A673 (cell line): ENCODE data around the gene VWA7. TPM values are rescaled to one million over a fixed set of nuclear protein-coding genes. Genes with fewer than 3 reads are reported as not detected.

Experiments
- BruUV-seq: library from RNA; stranded (reverse); fragments of 400-500 nt; replicated peaks from 2 replicates; lab custom pipeline; 2021; lab: Mats Ljungman, UMichigan
- CTCF ChIA-PET: fragments of 300-600 bp; sonication (Branson Sonifier 250); formaldehyde crosslinking; loops from one replicate; lab custom pipeline; 2022; ENCODE audit warnings: antibody characterized with exemption; lab: Charles Lee
- POLR2A ChIA-PET: fragments of 300-600 bp; sonication (Branson Sonifier 250); formaldehyde crosslinking; loops from one replicate; lab custom pipeline; 2022; ENCODE audit warnings: antibody characterized with exemption; ENCODE audit not compliant: low non-redundant PET; lab: Charles Lee
- DNase-seq: peaks from one replicate; pipeline ENCODE4 v3.0.0-alpha.2; 2015; ENCODE audit warnings: low spot score
- H3K27ac ChIP-seq: fragments of 200-600 bp; sonication (generic); 2 replicates; pipeline ENCODE4 v1.5.1; 2016; ENCODE audit warnings: mixed run types, low read depth, mild to moderate bottlenecking, mixed read lengths, antibody characterized with exemption, low read length; ENCODE audit not compliant: poor library complexity, severe bottlenecking
- H3K27me3 ChIP-seq: fragments of 200-600 bp; sonication (generic); replicated peaks from 2 replicates; pipeline ENCODE4 v1.6.1; 2017; ENCODE audit warnings: mixed run types, low read depth, mild to moderate bottlenecking, mixed read lengths, antibody characterized with exemption, low read length; ENCODE audit not compliant: insufficient read depth, poor library complexity
- H3K36me3 ChIP-seq: fragments of 200-600 bp; sonication (generic); 2 replicates; pipeline ENCODE4 v1.6.1; 2016; ENCODE audit warnings: mixed run types, mild to moderate bottlenecking, mixed read lengths, antibody characterized with exemption, low read length; ENCODE audit not compliant: insufficient read depth, poor library complexity, severe bottlenecking
- H3K4me1 ChIP-seq: fragments of 200-600 bp; sonication (generic); 2 replicates; pipeline ENCODE4 v1.6.1; 2017; ENCODE audit warnings: mixed run types, mild to moderate bottlenecking, mixed read lengths, antibody characterized with exemption, low read length; ENCODE audit not compliant: insufficient read depth, poor library complexity, severe bottlenecking
- H3K4me3 ChIP-seq: fragments of 200-600 bp; sonication (generic); 2 replicates; pipeline ENCODE4 v1.5.1; 2016; ENCODE audit warnings: low read depth, mixed run types, mild to moderate bottlenecking, mixed read lengths, low read length; ENCODE audit not compliant: poor library complexity, severe bottlenecking
- H3K9me3 ChIP-seq: fragments of 200-600 bp; sonication (generic); 2 replicates; pipeline ENCODE4 v1.6.1; 2016; ENCODE audit warnings: mixed run types, low read depth, mild to moderate bottlenecking, mixed read lengths, antibody characterized with exemption, low read length; ENCODE audit not compliant: poor library complexity, severe bottlenecking
- CTCF ChIP-seq: fragments of 300-800, 200-600 bp; sonication (generic); conservative IDR thresholded peaks from 2 replicates; pipeline ENCODE4 v1.5.1; 2017; ENCODE audit warnings: low read depth, mild to moderate bottlenecking, antibody characterized with exemption, low read length, moderate library complexity, mixed read lengths
- EZH2 ChIP-seq: fragments of 200-600 bp; sonication (generic); IDR thresholded peaks from 2 replicates; pipeline ENCODE4 v1.6.1; 2017; ENCODE audit warnings: borderline replicate concordance, low read depth, mild to moderate bottlenecking, mixed read lengths, antibody characterized with exemption, low read length; ENCODE audit not compliant: poor library complexity, severe bottlenecking
- intact Hi-C: fragments of 100-400 bp; cut with micrococcal nuclease; formaldehyde crosslinking; loops from one replicate; pipeline ENCODE4 v1.10.0; 2022; ENCODE audit not compliant: unreplicated experiment
- total RNA-seq: library from RNA; stranded (reverse); gene quantifications from 2 replicates; pipeline ENCODE4 v1.2.3, GENCODE V29; 2021

VWA7 gene
- total RNA-seq, 1 experiment from 2014 or later, result 2.8 TPM

- DNase-seq, result no peak
- H3K27ac ChIP-seq, result no peak overlapping the region
- BruUV-seq, result no TSS peak
- H3K4me1 ChIP-seq, result no peaks in the 10 kb centered on the region
- TF ChIP-seq EZH2 (no peak), CTCF (no peak)
- intact Hi-C loops, result no loop called here
- POLR2A ChIA-PET, result no interaction called here
- no peaks in the 10 kb centered on the region for H3K9me3 ChIP-seq
- H3K27me3 ChIP-seq, result no peaks in the 10 kb centered on the region
- H3K4me3 ChIP-seq, result no peak overlapping the region
- CTCF ChIA-PET, result no interaction called here
- peaks cover 68% of the 10 kb centered on the region for H3K36me3 ChIP-seq
Measured at GRCh38 chr6:31785475-31785874, 8.3 kb upstream of the VWA7 start.

DNA sequence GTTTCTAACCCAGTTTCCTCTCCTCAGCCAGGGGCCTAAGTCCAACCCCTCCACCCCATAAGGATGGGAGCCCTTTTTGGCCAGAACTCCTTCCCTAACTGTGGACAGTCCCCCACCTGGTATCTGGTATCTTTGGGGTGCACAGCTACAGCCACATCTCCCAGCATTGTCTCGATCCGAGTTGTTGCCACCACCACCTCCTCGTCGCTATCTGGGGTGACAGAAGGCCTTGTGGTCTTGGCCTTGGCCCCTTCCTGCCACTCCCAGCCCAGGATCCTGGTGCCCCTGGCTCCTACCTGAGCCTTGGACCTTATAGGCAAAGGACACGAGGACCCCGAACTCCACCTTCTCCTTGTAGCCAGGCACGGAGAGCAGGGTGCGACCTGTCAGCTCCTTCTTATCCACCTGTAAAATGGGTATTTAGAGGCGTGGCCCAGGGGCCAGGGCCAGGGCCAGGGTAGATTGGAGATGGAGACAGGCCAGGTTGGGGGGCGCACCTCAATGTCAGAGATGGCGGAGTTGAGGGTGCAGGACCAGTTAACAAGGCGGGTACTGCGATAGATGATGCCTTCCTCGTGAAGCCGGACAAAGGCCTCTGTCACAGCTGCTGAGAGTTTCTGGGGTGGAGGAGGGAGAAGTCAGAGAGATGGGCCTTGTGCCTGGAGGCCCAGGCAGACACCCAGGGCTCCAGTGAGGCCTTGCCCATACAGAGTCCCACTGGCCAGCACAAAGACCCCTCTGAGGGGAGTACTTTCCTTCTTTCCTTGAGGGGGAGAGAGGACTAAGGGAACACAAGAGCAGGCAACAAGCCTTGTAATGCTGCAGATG, 7.2 kb upstream of the VWA7 start:
- no TSS peak for BruUV-seq
- H3K27ac ChIP-seq, result no peak overlapping the region
- TF ChIP-seq CTCF, result no peak
- no peak for TF ChIP-seq EZH2
- no peaks in the 10 kb centered on the region for H3K9me3 ChIP-seq
- no peak overlapping the region for H3K4me3 ChIP-seq
- no peaks in the 10 kb centered on the region for H3K27me3 ChIP-seq
- peaks cover 72% of the 10 kb centered on the region for H3K36me3 ChIP-seq
- intact Hi-C loops, result no loop called here
- ChIA-PET CTCF (no interaction called here), POLR2A (interaction anchor here (0.5 kb wide), 1 partner anchor 9 kb away, joined by 3 read pairs; no protein-coding TSS in a partner anchor)
- H3K4me1 ChIP-seq, result no peaks in the 10 kb centered on the region
- no peak for DNase-seq

GRCh38 chr6:31782126-31782855, 5.2 kb upstream of the VWA7 start:
- Histone ChIP-seq H3K9me3 (no peaks in the 10 kb centered on the region), H3K36me3 (peaks cover 82% of the 10 kb centered on the region), H3K4me1 (peaks cover 3% of the 10 kb centered on the region), H3K27ac (no peak overlapping the region), H3K27me3 (no peaks in the 10 kb centered on the region), H3K4me3 (no peak overlapping the region)
- TSS peak; percentile 42 for BruUV-seq
- POLR2A ChIA-PET, result no interaction called here
- CTCF ChIA-PET, result no interaction called here
- TF ChIP-seq EZH2 (no peak), CTCF (no peak)
- DNase-seq, result no peak
- intact Hi-C loops, result no loop called here
